ENCODE results near the gene THSD4.

Gene THSD4

GRCh38 chr15:71114887-71115566 is at the start of gene THSD4:
TSS of gene THSD4 (plus strand) at chr15:71115471.
- DNase-seq, result no peak

GRCh38 chr15:71066983-71067382 is 48.3 kb upstream of the THSD4 start:
- no peak for DNase-seq

GRCh38 chr15:71069693-71070092 is 45.6 kb upstream of the THSD4 start:
- DNase-seq, result no peak

- no peak for DNase-seq
Measured at GRCh38 chr15:71071529-71071928, 43.7 kb upstream of the THSD4 start.

GRCh38 chr15:71072423-71072822 is 42.8 kb upstream of the THSD4 start:
- no peak for DNase-seq

- no peak for DNase-seq
Measured at GRCh38 chr15:71078506-71079207, 36.6 kb upstream of the THSD4 start.

GRCh38 chr15:71079208-71080044 is 35.8 kb upstream of the THSD4 start:
- no peak for DNase-seq

GRCh38 chr15:71080166-71080565 is 35.1 kb upstream of the THSD4 start:
- DNase-seq, result no peak

- DNase-seq, result no peak
Measured at GRCh38 chr15:71080705-71081104, 34.6 kb upstream of the THSD4 start.

- no peak for DNase-seq
Measured at GRCh38 chr15:71082803-71083202, 32.5 kb upstream of the THSD4 start.

- DNase-seq, result no peak
Measured at GRCh38 chr15:71083349-71083748, 31.9 kb upstream of the THSD4 start.

GRCh38 chr15:71084264-71084663 is 31.0 kb upstream of the THSD4 start:
- DNase-seq, result no peak

GRCh38 chr15:71085809-71086208 is 29.5 kb upstream of the THSD4 start:
- no peak for DNase-seq

- no peak for DNase-seq
Measured at GRCh38 chr15:71088155-71088554, 27.1 kb upstream of the THSD4 start.

GRCh38 chr15:71088683-71089082 is 26.6 kb upstream of the THSD4 start:
- DNase-seq, result no peak

GRCh38 chr15:71089801-71090200 is 25.5 kb upstream of the THSD4 start:
- DNase-seq, result no peak

- DNase-seq, result no peak
Measured at GRCh38 chr15:71091601-71092000, 23.7 kb upstream of the THSD4 start.

GRCh38 chr15:71092056-71092600 is 23.1 kb upstream of the THSD4 start:
- no peak for DNase-seq

- DNase-seq, result no peak
Measured at GRCh38 chr15:71093054-71094024, 21.9 kb upstream of the THSD4 start.

- no peak for DNase-seq
Measured at GRCh38 chr15:71094137-71094536, 21.1 kb upstream of the THSD4 start.

- DNase-seq, result no peak
Measured at GRCh38 chr15:71096676-71097075, 18.6 kb upstream of the THSD4 start.

- DNase-seq, result no peak
Measured at GRCh38 chr15:71097890-71098289, 17.4 kb upstream of the THSD4 start.
